ENCODE data around the gene CLEC1A.

Gene CLEC1A

DNA sequence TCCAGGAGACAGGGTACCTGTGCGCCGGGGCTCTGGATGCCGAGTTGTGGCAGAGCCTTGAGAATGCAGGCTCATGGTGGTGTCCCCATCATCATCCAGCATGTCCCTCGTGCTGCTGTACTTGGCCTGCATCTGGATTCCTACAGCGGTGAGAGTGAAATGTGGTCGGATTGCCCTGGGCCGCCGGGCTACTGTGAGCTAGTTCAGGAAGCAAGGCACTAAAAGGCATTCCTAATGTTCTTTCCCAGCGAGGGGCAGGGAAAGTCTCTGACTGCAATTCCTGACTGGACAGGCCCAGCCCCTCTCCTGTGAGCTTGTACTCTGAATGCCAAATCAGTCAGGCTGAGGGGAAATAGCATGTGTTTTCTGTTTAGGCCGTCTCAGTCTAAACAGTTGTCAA lies at the start of gene CLEC1A:
TSS of gene CLEC1A (minus strand) at position 195 of the 400 bp plus-strand sequence. CDS start at position 132, 63 bp downstream.
- no peak for DNase-seq

DNA sequence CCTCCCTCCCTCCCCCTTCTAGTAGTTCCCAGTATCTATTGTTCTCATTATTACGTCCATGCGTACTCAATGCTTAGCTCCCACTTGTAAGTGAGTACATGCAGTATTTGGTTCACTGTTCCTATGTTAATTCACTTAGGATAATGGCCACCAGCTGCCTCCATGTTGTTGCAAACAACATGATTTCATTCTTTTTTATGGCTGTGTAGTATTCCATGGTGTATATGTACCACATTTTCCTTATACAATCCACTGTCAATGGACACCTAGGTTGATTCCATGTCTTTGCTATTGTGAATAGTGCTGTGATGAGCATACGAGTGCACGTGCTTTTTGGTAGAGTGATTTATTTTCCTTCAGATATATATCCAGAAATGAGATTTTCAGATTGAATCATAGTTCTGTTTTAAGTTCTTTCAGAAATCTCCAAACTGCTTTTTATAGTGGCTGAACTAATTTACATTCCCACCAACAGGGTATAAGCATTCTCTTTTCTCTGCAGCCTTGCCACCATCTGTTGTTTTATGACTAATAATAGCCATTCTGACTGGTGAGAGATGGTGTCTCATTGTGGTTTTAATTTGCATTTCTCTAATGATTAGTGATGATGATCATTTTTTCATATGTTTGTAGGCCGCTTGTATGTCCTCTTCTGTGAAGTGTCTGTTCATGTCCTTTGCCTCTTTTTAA lies 49.1 kb upstream of the CLEC1A start:
- no peak for DNase-seq

DNA sequence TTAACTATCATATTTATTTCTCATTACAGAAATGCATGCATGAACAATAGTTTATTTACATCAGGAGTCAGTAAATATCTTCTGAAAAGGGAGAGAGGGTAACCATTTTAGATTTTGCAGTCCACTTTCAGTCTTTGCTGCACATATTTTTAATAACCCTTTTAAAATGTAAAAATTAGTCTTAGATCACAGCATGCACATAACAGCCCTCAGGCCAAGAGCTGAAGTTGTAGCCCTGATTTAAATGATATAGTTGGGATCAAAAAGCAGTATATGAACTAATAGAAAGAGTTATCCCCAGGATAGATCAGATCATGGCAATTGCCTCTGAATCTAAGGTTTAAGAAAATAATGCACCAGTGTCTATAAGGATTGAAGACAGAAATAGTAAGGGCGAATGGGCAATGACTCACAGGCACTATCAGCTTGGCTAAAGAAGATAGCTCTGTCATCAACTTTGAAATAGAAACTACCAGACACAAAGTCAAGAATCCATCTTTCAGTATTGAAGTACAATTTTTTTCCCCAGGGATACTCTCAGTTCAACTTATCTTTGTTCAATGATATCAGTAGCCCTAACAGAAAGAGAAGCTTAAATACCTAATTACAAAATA lies 44.3 kb upstream of the CLEC1A start:
- DNase-seq: peak; percentile 3

GRCh38 chr12:10140001-10140400 lies 41.2 kb upstream of the CLEC1A start:
- DNase-seq: peak; percentile 77

DNA sequence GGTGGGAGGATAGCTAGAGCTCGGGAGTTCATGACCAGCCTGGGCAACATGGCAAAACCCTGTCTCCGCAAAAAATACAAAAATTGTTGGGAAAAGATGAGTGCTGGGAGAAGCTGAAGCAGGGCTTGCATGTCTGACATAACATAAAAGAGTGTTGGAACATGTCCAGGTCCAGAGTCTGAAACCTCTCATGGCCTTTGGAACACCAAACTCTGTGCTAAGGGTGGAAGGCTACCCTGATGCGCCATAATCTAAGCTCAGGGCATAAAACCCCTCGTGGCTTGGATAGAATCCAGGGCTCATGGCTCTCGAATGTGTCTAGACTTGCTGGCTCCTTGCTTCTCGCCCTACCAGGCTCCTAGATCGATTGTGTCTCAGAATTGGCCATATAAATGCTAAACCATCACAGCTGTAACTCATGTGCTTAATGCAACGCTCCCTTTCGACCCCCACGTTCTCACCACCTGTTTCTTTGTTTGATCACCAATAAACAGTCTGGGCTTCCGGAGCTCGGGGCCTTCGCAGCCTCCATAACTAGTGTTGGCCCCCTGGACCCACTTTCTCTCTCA lies 37.9 kb upstream of the CLEC1A start:
- peak; percentile 15 for DNase-seq

DNA sequence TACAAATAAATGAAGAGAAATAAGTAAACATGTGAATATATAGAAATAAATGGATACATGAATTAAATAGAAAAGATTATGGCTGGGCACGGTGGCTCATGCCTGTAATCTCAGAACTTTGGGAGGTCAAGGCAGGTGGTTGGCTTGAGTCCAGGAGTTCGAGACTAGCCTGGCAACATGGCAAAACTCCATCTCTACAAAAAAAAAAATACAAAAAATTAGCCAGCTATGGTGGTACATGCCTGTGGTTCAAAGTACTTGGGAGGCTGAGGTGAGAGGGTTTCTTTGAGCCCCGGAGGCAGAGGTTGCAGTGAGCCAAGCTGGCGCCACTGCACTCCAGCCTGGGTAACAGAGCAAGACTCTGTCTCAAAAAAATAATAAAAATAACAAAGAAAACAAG lies 36.3 kb upstream of the CLEC1A start:
- no peak for DNase-seq

DNA sequence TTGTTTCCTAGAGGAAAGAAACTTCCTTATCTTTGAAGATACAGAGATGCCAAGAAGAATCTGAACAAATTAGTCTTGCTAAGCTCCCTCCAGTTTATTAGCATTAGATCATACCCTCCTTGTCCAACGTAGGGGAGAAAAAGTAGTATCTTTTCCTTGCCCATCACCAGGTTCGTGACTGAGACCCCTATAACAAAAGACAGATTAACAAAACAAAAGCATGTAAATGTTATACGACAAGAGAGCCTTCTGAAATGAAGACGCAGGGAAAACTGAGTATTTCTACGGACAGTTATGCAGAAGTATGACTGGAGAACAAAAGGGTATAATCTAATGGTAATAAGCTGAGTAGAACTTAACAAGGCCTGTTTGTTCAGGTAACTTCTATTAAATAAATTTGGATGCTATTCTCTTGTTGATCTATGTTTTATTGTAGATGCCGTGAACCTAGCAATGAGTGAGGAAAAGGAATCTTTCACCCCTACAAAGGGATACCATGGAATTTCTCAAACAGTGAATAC lies 34.1 kb upstream of the CLEC1A start:
- no peak for DNase-seq

DNA sequence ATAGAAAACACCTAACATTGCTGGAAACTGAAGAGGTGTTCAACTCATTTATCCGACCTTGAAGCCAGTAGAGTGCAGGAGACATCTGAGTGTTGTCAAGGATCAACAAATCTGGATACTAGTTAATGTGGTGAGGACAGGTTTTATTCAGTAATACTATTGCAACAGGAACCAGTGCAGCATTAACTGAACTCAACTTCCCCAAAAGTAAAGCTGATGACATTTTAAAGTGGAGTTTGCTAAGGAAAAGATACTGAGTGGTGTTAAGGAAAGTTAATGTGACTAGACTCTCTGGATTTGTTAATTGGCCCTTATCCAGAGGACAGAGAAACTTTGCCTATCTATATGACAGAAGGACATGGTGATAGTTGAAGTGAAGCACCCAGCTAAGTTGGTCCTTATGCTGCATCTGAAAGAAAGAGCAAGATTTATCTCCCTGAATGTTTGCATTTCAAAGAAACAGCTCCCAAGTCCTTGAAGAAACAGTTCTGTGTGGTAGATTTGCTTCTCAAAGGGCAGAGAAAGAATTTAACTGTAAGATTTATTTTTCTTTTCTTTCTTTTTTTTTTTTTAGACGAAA lies 32.4 kb upstream of the CLEC1A start:
- peak; percentile 73 for DNase-seq

GRCh38 chr12:10130042-10130441 lies 31.3 kb upstream of the CLEC1A start, which contains the start of gene CLEC7A:
TSS of gene CLEC7A (minus strand) at chr12:10130199. CDS start at chr12:10130082, 117 bp downstream.
- peak; percentile 85 for DNase-seq

DNA sequence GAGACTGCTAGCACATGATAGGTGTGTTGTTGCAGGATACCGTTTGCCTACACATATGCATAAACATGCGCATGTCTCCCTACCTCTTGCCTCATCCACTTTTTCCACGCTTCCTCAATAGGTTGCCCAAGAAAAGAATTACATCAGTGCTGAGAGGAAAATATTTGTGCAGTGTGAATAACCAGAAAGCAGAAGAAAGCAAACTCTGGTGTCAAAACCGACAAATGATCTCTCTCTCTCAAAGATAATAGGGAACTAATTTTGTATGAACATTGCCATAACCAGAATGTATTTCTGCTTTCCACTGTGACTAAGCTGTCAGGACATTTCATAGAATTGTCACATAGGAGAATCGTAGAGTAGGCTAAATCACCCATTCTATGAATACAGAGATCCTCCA lies 29.9 kb upstream of the CLEC1A start:
- peak; percentile 99 for DNase-seq

DNA sequence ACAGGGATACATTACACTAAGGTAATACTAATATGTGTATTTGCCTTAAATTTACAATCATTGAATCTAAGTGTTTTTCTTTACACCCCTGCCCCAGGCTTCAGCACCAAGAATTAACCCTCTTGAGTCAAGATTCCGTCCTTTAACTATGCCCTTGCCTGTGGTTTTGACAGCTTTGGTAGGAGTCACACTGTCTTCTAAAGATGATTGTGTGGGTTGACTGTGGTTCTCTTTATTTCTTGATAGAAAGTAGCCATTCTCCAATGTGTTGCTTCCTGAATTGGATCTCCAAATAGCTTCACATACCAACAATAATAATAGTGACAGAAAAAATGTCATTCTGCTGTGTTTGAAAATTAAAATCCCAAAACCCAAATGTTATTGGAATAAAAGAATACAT lies 27.6 kb upstream of the CLEC1A start:
- peak; percentile 64 for DNase-seq

DNA sequence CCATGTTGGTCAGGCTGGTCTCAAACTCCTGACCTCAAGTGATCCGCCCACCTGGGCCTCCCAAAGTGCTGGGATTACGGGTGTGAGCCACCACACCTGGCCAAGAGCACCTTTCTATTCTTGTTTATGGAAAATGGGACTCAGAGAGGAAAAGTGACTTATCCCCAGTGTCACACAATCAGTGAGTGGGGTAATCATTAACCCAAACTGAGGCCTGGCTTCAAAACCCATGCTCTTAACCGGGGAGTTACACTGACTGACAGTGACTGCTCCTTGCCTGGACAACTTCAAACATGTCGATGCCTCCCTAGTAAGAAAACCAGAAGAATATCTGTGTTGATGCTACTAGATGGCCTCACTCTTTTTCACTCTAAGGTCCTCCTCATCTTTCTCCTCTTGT lies 23.9 kb upstream of the CLEC1A start:
- no peak for DNase-seq

DNA sequence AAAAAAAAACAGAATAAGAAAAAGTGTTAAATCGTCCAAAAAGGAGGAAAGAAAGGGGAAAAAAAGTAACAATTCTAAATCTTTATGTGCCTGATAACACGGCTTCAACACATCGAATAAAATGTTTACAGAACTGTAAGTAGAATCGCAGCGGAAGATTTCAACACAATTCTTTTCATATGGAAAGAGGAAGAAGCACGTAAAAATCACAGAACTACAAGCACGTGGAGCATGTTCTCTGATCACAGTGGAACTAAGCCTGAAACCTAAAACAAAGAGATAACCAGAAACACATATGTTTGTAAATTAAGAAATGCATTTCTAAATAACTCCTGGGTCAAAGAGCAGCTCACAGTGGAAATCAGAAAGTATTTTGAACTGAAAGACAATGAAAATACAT lies 22.5 kb upstream of the CLEC1A start:
- peak; percentile 88 for DNase-seq

GRCh38 chr12:10119066-10119465 lies 20.3 kb upstream of the CLEC1A start:
- no peak for DNase-seq

- DNase-seq: no peak
Observed at GRCh38 chr12:10115890-10116289, 17.1 kb upstream of the CLEC1A start.

DNA sequence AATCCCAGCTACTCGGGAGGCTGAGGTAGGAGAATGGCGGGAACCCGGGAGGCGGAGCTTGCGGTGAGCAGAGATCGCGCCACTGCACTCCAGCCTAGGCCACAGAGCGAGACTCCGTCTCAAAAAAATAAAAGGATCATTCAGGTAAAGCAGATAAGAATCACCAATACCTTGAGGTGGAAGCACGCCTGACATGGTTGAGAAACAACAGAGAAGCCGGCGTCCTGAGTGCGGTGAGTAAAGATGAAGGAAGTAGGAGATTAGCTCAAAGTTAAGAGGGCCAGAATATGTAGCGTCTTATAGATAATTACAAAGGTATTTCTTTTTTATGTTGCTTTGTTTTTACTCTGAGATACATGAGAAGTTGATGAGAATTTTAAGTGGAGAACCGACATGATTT lies 16.5 kb upstream of the CLEC1A start:
- no peak for DNase-seq

DNA sequence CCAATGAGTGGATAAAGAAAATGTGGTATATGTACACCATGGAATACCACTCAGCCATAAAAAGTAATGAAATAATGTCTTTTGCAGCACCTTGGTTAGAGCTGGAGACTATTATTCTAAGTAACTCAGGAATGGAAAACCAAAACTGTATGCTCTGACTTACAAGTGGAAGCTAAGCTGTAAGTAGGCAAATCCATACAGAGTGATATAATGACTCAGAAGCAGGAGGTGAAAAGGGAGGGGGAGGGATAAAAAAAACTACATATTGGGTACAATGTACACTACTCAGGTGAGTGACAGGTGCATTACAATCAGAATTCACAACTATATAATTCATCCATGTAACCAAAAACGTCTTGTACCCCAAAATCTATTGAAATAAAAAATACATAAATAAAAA lies 15.1 kb upstream of the CLEC1A start:
- DNase-seq: no peak

DNA sequence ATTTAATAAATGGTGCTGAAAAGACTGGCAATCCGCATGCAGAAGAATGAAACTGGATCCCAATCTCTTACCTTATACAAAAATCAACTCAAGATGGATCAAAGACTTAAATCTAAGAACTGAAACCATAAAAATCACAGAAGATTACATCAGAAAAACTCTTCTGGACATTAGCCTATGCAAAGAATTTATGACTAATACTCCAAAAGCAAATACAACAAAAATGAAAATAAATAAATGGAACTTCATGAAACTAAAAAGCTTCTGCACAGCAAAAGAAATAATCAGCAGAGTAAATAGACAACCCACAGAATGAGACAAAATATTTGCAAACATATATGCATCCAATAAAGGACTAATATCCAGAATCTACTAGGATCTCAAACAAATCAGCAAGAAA lies 14.3 kb upstream of the CLEC1A start:
- DNase-seq: no peak

GRCh38 chr12:10111451-10111850 lies 12.7 kb upstream of the CLEC1A start:
- DNase-seq: no peak

DNA sequence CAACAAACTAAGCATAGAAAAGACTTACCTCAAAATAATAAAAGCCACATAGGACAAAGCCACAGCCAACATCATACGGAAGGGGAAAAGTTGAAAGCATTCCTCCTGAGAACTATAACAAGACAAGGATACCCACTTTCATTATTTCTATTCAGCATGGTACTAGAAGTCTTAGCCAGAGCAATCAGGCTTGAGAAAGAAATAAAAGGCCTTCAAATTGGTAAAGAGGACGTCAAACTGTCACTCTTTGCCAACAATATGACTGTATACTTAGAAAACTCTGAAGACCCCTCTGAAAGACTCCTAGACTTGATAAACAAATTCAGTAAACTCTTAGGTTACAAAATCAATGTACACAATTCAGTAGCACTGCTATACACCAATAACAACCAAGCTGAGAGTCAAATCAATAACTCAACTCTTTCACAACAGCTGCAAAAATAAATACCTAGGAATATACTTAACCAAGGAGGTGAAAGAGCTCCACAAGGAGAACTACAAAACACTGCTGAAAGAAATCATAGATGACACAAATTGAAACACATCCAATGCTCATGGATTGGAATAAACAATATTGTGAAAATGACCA lies 11.6 kb upstream of the CLEC1A start:
- DNase-seq: no peak

GRCh38 chr12:10102322-10102721 lies 3.5 kb upstream of the CLEC1A start:
- DNase-seq: peak; percentile 93

DNA sequence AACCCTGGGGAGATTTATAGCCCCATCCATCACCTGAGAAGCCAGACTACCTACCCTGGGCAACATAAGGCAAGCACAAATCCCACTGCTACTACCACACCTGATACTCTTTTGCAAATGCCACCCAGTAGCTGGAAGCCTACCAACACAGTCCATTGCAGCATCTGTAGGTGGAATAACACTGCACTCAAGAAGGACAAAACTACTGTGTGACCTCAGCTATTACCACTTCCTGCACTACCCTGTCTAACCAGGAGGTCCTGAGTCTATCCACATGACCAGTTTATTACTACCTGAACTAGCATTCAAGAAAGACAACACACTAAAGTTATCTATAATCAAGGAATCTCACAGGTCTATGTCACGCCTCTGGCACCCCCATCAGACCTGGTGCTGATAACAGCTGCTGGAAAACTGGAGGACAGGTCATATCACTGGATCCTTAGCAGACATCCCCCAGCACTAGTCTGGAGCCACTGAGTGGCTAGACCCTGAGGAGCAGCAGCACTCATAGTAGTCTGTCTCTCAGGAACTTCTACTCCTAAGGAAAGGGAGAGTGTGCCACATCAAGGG lies 2.9 kb upstream of the CLEC1A start:
- DNase-seq: peak; percentile 22

GRCh38 chr12:10101042-10101579 lies 2.3 kb upstream of the CLEC1A start:
- peak; percentile 29 for DNase-seq
